HG03469 (cell line): ENCODE data around the gene LCLAT1.
"Not testable (repeated sequence)": the region's sequence is repeated elsewhere in the genome, so short reads cannot be mapped to it uniquely, and the experiment has no call there.

ENCODE experiments used
- ATAC-seq: cut with Tn5 transposase; IDR thresholded peaks from one replicate; pipeline ENCODE4 v1.9.1; 2021; ENCODE audit warnings: mild to moderate bottlenecking, moderate library complexity, moderate number of reproducible peaks; ENCODE audit not compliant: unreplicated experiment

LCLAT1 gene

DNA sequence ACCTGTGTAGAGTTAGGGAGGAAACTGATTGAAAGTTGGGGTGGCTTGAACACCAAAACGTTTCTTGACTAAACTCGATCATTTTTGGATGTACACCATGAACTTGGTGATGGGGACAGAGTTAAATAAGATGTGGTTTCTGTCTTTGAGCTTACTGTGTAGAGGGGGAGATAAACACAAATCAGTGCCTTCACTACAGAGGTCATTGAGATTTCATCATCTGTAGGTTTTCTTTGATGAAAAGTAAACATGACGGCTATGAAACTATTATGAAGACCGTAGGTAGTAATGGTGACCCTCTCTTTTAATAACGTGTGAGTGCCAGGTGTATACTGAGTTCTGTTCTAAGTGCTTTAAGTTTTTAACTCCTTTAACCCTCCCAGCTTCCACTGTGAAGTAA lies 6.5 kb downstream of the LCLAT1 start:
- ATAC-seq = no peak

GRCh38 chr2:30454571-30454970 lies 7.5 kb downstream of the LCLAT1 start:
- no peak for ATAC-seq

GRCh38 chr2:30455114-30455738 lies 8.2 kb downstream of the LCLAT1 start:
- ATAC-seq = no peak

DNA sequence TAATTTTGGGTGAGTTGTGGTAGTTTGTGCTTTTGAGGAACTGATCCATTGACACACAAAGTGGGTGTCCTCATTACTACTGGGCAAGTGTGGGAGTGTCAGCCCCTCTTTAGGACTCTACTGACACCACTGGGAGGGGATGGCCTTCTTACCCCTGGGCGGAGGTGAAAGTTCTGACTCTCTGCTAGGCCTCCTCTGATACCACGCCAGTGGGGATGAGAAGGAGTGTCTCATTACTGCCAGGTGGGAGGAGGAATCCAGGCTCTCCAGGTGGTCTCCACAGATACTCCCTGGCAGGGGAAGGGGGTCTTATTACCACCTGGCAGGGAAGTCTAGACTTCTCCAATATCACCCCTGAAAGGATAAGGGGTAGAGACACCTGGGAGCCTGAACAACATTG lies 9.1 kb downstream of the LCLAT1 start:
- ATAC-seq = no peak

DNA sequence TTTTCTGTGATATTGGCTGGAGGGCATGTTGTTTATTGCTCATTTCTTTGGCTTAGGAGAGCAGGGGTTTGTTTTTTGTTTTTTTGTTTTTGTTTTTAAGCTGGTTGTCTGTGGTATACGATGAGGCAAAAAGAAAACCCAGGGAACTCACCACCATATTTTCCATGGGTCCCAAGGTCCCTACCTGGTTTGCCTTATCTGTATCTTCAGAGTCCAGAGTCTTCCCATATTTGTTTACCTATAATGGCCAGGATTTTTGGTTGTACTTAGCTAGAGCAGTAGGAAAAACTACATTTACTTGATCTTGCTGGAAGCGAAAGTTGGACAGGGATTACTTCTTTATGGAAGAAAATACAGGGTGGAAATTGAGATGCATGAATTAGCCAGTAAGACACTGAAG lies 9.5 kb downstream of the LCLAT1 start:
- no peak for ATAC-seq

DNA sequence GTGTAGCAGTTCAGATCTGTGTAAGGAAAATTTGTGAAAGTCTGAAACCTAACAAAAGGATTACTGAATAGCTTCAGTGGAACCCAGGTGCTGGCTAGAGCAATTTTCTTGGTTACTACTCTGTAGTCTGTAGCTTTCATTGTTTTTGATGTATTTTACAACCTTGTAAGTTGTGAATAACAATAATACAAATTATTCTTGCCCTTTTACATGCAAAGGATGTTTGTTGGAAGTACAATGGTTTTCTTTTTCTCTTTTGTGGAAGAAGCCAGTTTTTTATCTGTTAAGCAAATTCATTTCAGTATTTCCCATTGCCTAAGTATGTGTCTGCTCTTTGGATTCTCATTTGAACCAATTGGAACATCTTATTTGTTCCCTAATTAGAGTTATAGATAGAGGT lies 10.2 kb downstream of the LCLAT1 start:
- ATAC-seq = no peak

DNA sequence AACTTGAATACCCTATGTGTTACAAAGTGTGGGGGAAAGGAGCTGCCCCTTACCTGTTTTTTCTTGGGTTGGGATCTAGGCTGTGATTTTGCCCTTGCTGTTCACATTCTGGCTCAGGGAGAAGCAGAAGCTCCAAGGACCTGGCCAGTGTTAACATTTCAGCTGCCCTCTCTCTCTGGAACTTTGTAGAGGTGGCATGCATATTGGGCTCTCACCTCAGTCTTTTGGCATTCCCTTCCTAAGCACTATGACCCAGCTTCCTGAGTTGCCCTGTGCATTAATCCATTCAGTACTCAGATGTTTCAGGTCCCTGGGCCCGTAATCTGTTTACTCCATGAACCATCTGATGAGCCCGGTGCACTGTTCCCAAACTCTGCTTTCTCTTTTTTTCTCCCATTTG lies 12.1 kb downstream of the LCLAT1 start:
- ATAC-seq = no peak

- no peak for ATAC-seq
These were observed 15.2 kb downstream of the LCLAT1 start for GRCh38 chr2:30462131-30462857.

DNA sequence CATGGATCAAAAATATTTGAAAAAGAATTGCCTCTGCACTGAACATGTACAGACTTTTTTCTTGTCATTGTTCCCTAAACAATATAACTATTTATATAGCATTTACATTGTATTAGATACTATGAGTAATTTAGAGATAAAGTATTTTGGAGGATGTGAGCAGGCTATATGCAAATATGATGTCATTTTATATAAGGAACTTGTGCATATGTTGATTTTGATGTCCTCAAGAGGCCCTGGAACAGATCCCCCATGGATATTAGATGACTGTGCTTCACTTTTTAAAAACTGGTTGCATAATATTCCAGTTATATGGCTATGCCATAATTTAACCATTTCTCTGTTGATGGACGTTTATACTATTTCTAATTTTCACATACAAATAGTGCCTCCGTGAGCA lies 16.5 kb downstream of the LCLAT1 start:
- ATAC-seq = no peak

DNA sequence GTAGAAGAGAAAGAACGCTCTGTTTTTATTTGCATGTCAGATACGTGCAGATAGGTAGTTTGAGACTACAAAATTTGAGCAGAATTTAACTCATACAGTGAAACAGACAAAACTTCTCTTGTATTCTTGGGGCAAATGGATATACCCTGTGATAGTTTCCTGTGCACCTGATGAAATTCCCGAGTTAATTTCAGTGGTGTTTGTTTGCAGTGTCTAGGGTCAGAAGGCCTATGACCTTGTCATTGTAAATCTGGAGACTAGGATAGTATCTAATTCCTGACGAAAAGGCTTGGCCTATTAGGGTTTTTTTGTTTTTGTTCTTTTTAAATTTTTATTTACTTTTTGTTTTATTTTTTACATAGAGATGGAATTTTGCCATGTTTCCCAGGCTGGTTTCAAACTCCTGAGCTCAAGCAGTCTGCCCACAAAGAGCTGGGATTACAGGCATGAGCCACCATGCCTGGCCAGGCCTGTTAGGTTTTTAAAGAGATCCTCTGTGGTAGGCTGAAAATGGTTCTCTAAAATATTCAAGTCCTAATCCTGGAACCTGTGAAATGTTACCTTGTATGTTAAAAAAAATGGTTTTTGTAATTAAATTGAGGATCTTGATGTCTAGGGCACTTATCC lies 17.6 kb downstream of the LCLAT1 start:
- ATAC-seq = no peak

GRCh38 chr2:30465171-30465545 lies 18.1 kb downstream of the LCLAT1 start:
- no peak for ATAC-seq

DNA sequence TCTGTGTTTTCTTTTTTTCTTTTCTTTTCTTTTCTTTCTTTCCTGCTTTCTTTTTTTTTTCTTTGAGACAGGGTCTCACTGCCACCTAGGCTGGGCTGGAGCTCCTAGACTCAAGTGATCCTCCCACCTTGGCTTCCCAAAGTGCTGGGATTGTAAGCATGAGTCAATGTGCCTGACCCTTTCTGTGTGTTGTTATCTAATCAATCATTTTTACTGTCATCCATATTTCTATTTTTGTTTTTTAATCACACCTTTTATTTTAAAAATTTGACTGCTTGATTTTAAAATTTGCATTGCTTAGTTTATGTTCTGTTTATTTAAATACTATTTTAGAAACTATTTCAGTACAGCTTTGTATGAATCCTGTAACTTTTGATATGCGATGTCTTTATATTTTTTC lies 19.2 kb downstream of the LCLAT1 start:
- ATAC-seq = no peak

DNA sequence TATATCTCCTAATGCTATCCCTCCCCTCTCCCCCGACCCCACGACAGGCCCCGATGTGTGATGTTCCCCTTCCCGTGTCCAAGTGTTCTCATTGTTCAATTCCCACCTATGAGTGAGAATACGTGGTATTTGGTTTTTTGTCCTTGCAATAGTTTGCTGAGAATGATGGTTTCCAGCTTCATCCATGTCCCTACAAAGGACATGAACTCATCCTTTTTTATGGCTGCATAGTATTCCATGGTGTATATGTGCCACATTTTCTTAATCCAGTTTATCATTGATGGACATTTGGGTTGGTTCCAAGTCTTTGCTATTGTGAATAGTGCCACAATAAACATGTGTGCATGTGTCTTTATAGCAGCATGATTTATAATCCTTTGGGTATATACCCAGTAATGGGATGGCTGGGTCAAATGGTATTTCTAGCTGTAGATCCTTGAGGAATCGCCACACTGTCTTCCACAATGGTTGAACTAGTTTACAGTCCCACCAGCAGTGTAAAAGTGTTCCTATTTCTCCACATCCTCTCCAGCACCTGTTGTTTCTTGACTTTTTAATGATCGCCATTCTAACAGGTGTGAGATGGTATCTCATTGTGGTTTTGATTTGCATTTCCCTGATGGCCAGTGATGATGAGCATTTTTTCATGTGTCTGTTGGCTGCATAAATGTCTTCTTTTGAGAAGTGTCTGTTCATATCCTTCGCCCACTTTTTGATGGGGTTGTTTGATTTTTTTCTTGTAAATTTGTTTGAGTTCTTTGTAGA lies 20.2 kb downstream of the LCLAT1 start:
- ATAC-seq = not testable (repeated sequence)

DNA sequence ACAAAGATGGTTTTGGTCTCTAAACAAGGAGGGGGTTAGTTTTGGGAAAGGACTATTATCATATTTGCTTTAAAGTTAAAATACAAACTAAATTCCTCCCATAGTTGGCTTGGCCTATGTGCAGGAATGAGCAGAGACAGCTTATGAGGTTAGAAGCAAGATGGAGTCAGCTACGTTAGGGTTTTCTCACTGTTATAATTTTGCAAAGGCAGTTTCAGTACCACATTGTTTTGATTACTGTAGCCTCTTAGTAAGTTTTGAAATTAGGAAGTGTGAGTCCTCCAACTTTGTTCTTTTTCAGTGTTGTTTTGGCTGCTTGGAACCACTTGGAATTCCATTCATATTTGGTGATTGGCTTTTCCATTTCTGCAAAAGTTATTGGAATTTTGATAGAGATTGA lies 23.4 kb downstream of the LCLAT1 start:
- ATAC-seq = no peak

- no peak for ATAC-seq
These were observed 25.3 kb downstream of the LCLAT1 start for GRCh38 chr2:30472326-30472725.

DNA sequence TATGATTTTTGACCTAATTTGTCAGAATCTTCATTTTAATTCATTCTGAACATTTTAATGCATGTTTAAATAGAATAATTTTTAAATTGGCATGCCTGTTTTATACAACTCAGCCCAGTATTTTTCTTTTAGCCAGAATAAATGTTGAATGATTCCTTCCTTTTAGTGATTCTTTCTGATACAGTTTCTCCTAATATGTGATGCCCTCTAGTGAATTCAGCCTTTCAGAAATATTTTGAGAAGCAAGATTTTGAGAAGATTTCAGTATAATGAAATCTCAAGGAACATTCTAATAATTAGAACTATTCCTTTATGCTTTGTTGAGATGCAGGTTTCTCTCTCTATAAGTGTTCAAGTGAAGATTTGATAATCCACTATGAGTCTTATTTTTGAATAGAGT lies 28.5 kb downstream of the LCLAT1 start:
- no peak for ATAC-seq

GRCh38 chr2:30476636-30477035 lies 29.6 kb downstream of the LCLAT1 start:
- no peak for ATAC-seq

DNA sequence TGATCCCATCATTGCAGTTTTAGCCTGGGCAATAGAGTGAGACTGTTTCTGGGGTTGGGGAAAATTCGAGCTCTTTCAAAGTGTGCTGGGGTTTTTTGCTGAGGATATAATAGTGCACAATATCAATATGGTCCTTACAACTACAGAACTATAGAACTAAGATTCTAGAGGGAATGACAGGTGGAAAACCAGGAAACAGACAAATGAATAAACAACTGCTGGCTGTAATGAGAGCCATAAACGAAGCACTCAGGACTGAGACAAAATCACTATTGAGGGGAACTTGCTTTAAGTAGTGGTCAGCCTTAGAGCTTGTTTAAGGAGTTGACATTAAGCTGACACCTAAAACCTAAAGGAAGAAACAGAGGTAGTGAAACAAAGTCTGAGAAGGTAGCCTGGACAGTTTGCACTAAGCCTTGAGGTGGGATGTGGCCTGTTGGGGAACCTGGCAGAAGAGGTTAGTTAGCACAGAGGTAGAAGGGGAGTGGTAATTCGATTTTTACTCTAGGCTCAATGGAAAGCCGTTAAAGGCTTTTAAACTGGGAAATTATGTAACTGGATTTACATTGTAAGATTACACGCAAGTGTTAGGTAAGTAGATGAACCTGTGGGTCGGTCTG lies 33.8 kb downstream of the LCLAT1 start:
- ATAC-seq = no peak

DNA sequence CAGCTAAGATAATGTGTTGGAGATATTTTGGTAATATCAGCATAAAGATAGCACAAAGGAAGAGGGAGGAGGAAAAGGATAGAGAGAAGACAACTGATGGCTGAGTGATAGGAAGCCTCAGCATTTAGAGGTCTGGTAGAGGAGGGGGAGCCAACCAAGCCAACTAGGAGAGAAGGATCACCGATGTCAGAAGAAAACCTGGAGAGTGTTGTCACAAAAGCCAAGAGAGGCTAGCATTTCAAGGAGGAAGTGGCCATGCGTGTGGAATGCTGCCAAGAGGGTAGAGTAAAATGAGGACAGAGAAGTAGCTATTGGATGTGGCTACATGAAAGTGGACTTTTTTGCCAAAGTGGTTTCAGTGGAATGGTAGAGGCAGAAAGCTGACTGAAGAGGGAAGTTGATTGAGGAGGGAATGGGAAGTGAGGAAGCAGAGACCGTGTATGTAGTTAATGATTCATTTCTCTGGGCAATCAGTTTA lies 34.3 kb downstream of the LCLAT1 start:
- ATAC-seq = no peak

- ATAC-seq = no peak
These were observed 35.0 kb downstream of the LCLAT1 start for GRCh38 chr2:30482011-30482410.

DNA sequence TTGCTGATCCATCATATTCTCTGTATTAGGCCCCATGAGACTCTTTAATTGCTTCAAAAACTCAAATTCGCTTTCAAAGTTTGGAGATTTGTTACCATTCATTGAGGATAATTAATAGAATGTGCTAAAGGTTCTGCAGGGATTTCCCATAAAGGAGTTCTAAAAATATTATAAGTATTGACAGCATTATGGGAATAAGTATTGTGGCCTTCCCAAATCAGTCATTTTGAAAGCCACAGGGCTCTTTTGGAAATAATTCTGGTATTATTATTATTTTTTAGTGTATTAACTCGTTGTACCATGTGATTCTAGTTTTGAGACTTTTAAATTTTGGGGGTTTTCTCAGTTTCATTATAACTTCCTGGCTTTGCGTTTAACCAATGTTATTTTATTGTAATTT lies 37.1 kb downstream of the LCLAT1 start:
- ATAC-seq = no peak
